HG03135 (cell line): ENCODE results near the gene CACNA1B.
"Not testable (repeated sequence)": the region's sequence is repeated elsewhere in the genome, so short reads cannot be mapped to it uniquely, and the experiment has no call there.

Experiments
- ATAC-seq: cut with Tn5 transposase; IDR thresholded peaks from one replicate; pipeline ENCODE4 v1.9.1; 2021; ENCODE audit warnings: mild to moderate bottlenecking, moderate library complexity; ENCODE audit not compliant: unreplicated experiment

The CACNA1B gene

GRCh38 chr9:138095813-138096518 is 218.4 kb downstream of the CACNA1B start:
- ATAC-seq = no peak

- ATAC-seq = no peak
Observed at GRCh38 chr9:138096519-138096845, 218.9 kb downstream of the CACNA1B start.

GRCh38 chr9:138097501-138097991 is 220.0 kb downstream of the CACNA1B start:
- ATAC-seq = no peak

GRCh38 chr9:138098116-138098907 is 220.7 kb downstream of the CACNA1B start:
- ATAC-seq = no peak

GRCh38 chr9:138098908-138099791 is 221.6 kb downstream of the CACNA1B start:
- no peak for ATAC-seq

- no peak for ATAC-seq
Observed at GRCh38 chr9:138099803-138100598, 222.4 kb downstream of the CACNA1B start.

- no peak for ATAC-seq
Observed at GRCh38 chr9:138100711-138101350, 223.2 kb downstream of the CACNA1B start.

- ATAC-seq = no peak
Observed at GRCh38 chr9:138101444-138102234, 224.1 kb downstream of the CACNA1B start.

- ATAC-seq = no peak
Observed at GRCh38 chr9:138102246-138103051, 224.9 kb downstream of the CACNA1B start.

GRCh38 chr9:138103111-138103848 is 225.7 kb downstream of the CACNA1B start:
- ATAC-seq = no peak

GRCh38 chr9:138103849-138104206 is 226.2 kb downstream of the CACNA1B start:
- ATAC-seq = no peak

GRCh38 chr9:138104251-138105122 is 226.9 kb downstream of the CACNA1B start:
- ATAC-seq = no peak

- no peak for ATAC-seq
Observed at GRCh38 chr9:138105123-138105415, 227.5 kb downstream of the CACNA1B start.

- ATAC-seq = no peak
Observed at GRCh38 chr9:138105561-138106505, 228.3 kb downstream of the CACNA1B start.

- ATAC-seq = not testable (repeated sequence)
Observed at GRCh38 chr9:138107039-138107438, 229.5 kb downstream of the CACNA1B start.

GRCh38 chr9:138111607-138112006 is 234.0 kb downstream of the CACNA1B start:
- no peak for ATAC-seq
